GM19455 (cell line): ENCODE results near the gene ATG16L1.

Source experiments
- ATAC-seq: cut with Tn5 transposase; IDR thresholded peaks from one replicate; pipeline ENCODE4 v1.9.1; 2021; ENCODE audit not compliant: unreplicated experiment

ATG16L1 gene

GRCh38 chr2:233226511-233227031, 24.9 kb upstream of the ATG16L1 start:
- no peak for ATAC-seq

GRCh38 chr2:233227346-233227978, 24.0 kb upstream of the ATG16L1 start:
- ATAC-seq, result no peak

- ATAC-seq, result no peak
Measured at GRCh38 chr2:233228376-233228775, 23.1 kb upstream of the ATG16L1 start.

GRCh38 chr2:233233618-233234230, 17.7 kb upstream of the ATG16L1 start:
- no peak for ATAC-seq

- ATAC-seq, result no peak
Measured at GRCh38 chr2:233234264-233234663, 17.2 kb upstream of the ATG16L1 start.

GRCh38 chr2:233234996-233235395, 16.5 kb upstream of the ATG16L1 start:
- no peak for ATAC-seq

GRCh38 chr2:233235977-233236376, 15.5 kb upstream of the ATG16L1 start:
- ATAC-seq, result no peak

GRCh38 chr2:233236820-233237589, 14.5 kb upstream of the ATG16L1 start:
- no peak for ATAC-seq

- no peak for ATAC-seq
Measured at GRCh38 chr2:233240897-233241296, 10.6 kb upstream of the ATG16L1 start.

GRCh38 chr2:233241803-233242202, 9.7 kb upstream of the ATG16L1 start:
- no peak for ATAC-seq

- no peak for ATAC-seq
Measured at GRCh38 chr2:233242231-233242927, 9.1 kb upstream of the ATG16L1 start.

GRCh38 chr2:233243348-233243747, 8.1 kb upstream of the ATG16L1 start:
- no peak for ATAC-seq

- ATAC-seq, result no peak
Measured at GRCh38 chr2:233244818-233245217, 6.7 kb upstream of the ATG16L1 start.

GRCh38 chr2:233245406-233245805, 6.1 kb upstream of the ATG16L1 start:
- ATAC-seq, result no peak

GRCh38 chr2:233247116-233247515, 4.4 kb upstream of the ATG16L1 start:
- no peak for ATAC-seq

- ATAC-seq, result no peak
Measured at GRCh38 chr2:233247744-233248143, 3.7 kb upstream of the ATG16L1 start.

- no peak for ATAC-seq
Measured at GRCh38 chr2:233248999-233249398, 2.5 kb upstream of the ATG16L1 start.

- ATAC-seq, result no peak
Measured at GRCh38 chr2:233250568-233250967, 905 bp upstream of the ATG16L1 start.

- peak; percentile 15 for ATAC-seq
Measured at GRCh38 chr2:233250985-233251305, 528 bp upstream of the ATG16L1 start.

- ATAC-seq, result no peak
Measured at GRCh38 chr2:233252227-233252626, 754 bp downstream of the ATG16L1 start.

GRCh38 chr2:233255151-233255550, 3.7 kb downstream of the ATG16L1 start:
- ATAC-seq, result no peak

GRCh38 chr2:233256048-233256447, 4.6 kb downstream of the ATG16L1 start:
- ATAC-seq, result no peak
